GM12801 (cell line): Measurements from ENCODE around the gene PLXDC1.

Experiments
- CTCF ChIP-seq: IDR thresholded peaks from one replicate; pipeline ENCODE4 v1.5.1; 2011; ENCODE audit warnings: control low read depth; ENCODE audit not compliant: insufficient read length; ENCODE audit errors: extremely low read depth

PLXDC1 gene

GRCh38 chr17:39164675-39165143, 13.3 kb upstream of the PLXDC1 start:
- no peak for TF ChIP-seq CTCF

GRCh38 chr17:39161962-39162361, 10.5 kb upstream of the PLXDC1 start:
- TF ChIP-seq CTCF = no peak

GRCh38 chr17:39158623-39159022, 7.2 kb upstream of the PLXDC1 start:
- no peak for TF ChIP-seq CTCF

GRCh38 chr17:39156491-39156890, 5.1 kb upstream of the PLXDC1 start:
- TF ChIP-seq CTCF = no peak

- no peak for TF ChIP-seq CTCF
These were observed 4.2 kb upstream of the PLXDC1 start for GRCh38 chr17:39155654-39156053.

- TF ChIP-seq CTCF = no peak
These were observed 2.2 kb upstream of the PLXDC1 start for GRCh38 chr17:39153599-39154051.

GRCh38 chr17:39151943-39152818, 744 bp upstream of the PLXDC1 start:
- no peak for TF ChIP-seq CTCF
